ENCODE results near the gene FBXW7.

GRCh38 chr4:152528060-152528459 lies 7.8 kb downstream of the FBXW7 start:
- no peak for TF ChIP-seq CTCF (IDR thresholded peaks at IDR 0.05)
- no peak for TF ChIP-seq EZH2 (IDR thresholded peaks at IDR 0.05; ENCODE audit: borderline replicate concordance, insufficient read depth, low read depth, low read length, poor library complexity, severe bottlenecking)
